ENCODE data around the gene FXYD7. TPM values are rescaled to one million over a fixed set of nuclear protein-coding genes. Genes with fewer than 3 reads are reported as not detected.

The FXYD7 gene
- total and polyA plus RNA-seq, 2 of the 13 experiments (the other 11 are each of a cell fraction or from before 2014, with no cell fraction given), result 0.55 TPM; not detected in 1

GRCh38 chr19:35130761-35131720 is 12.0 kb upstream of the FXYD7 start (continued):
- TF ChIP-seq THAP7 (CRISPR knock-in tag; IDR thresholded peaks at IDR 0.05) (no peak), ZNF414 (CRISPR knock-in tag; IDR thresholded peaks at IDR 0.05) (peak; percentile 71; the same call in 1 of the 2 replicates), TARDBP (CRISPR knock-in tag; IDR thresholded peaks at IDR 0.05) (peak; percentile 65; the same call in 1 of the 2 replicates), NBN (conservative IDR thresholded peaks at IDR 0.05) (no peak), TAF15 (IDR thresholded peaks at IDR 0.05; ENCODE audit: low read depth, low read length, poor library complexity, severe bottlenecking) (no peak), ZNF276 (CRISPR knock-in tag; IDR thresholded peaks at IDR 0.05; ENCODE audit: low read depth) (no peak), ZNF549 (CRISPR knock-in tag; IDR thresholded peaks at IDR 0.05) (no peak), NR1H2 (CRISPR knock-in tag; IDR thresholded peaks at IDR 0.05; ENCODE audit: borderline replicate concordance, low read depth) (no peak), THYN1 (CRISPR knock-in tag; IDR thresholded peaks at IDR 0.05; ENCODE audit: borderline replicate concordance, low read depth) (0 out of 2 replicates have a peak, but pooled peaks have one; percentile 68), GATAD1 (CRISPR knock-in tag; IDR thresholded peaks at IDR 0.05) (no peak), TCF7 (IDR thresholded peaks at IDR 0.05; ENCODE audit: low read depth) (no peak), CTCF (CRISPR knock-in tag; IDR thresholded peaks at IDR 0.05) (peak; percentile 25)
- TF ChIP-seq, protein P1, sequence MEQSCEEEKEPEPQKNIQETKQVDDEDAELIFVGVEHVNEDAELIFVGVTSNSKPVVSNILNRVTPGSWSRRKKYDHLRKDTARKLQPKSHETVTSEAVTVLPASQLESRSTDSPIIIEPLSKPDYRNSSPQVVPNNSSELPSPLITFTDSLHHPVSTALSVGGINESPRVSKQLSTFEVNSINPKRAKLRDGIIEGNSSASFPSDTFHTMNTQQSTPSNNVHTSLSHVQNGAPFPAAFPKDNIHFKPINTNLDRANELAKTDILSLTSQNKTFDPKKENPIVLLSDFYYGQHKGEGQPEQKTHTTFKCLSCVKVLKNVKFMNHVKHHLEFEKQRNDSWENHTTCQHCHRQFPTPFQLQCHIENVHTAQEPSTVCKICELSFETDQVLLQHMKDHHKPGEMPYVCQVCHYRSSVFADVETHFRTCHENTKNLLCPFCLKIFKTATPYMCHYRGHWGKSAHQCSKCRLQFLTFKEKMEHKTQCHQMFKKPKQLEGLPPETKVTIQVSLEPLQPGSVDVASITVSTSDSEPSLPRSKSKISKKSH (CRISPR knock-in tag; IDR thresholded peaks at IDR 0.05; ENCODE audit: borderline replicate concordance), result no peak

All from HepG2 (cell line).